ENCODE measurements around the gene PPP4R4.

PPP4R4 gene

DNA sequence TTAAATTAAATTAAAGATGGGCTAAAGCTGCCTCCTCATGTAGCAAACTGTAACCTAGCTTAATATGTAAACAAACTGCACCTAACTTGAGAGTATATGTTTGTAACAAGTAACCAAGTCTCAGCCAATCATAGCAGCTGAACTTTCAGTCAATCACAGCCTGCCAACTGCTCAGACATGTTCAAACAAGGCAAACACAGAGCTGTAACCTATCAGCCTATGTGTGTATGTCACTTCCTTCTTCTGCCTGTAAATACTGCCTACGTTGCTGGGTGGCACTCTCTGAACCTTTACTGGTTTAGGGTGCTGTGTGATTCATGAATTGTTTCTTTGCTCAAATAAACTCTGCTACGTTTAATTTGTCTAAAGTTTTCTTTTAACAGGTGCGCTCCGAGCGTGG is 146.1 kb downstream of the PPP4R4 start:
- no peak overlapping the region for H3K9ac ChIP-seq (ENCODE audit: low read length)
- no peak overlapping the region for H3K27ac ChIP-seq (ENCODE audit: low read depth, low read length, poor library complexity, severe bottlenecking)
- peaks cover 18% of the 10 kb centered on the region for H3K4me1 ChIP-seq (ENCODE audit: insufficient read depth, low read length, severe bottlenecking)
- H3F3A ChIP-seq (ENCODE audit: insufficient read depth, low read length), result no peaks in the 10 kb centered on the region
- H3K9me2 ChIP-seq (ENCODE audit: low read depth, low read length), result no peaks in the 10 kb centered on the region
- TF ChIP-seq EZH2 (IDR thresholded peaks at IDR 0.05; ENCODE audit: borderline replicate concordance, low read length) (no peak), CTCF (IDR thresholded peaks at IDR 0.05; ENCODE audit: low read length) (no peak)
- H3K4me2 ChIP-seq (ENCODE audit: low read length), result no peak overlapping the region; the same call in 1 of the 2 replicates
- H4K20me1 ChIP-seq (ENCODE audit: insufficient read depth, low read length), result no peaks in the 10 kb centered on the region
- H3K27me3 ChIP-seq (ENCODE audit: insufficient read depth, low read length), result no peaks in the 10 kb centered on the region
- no peak overlapping the region for H3K4me3 ChIP-seq (ENCODE audit: low read depth, low read length, poor library complexity, severe bottlenecking)
- no peaks in the 10 kb centered on the region for H3K36me3 ChIP-seq (ENCODE audit: insufficient read depth, low read length)
- no peaks in the 10 kb centered on the region for H3K9me3 ChIP-seq (ENCODE audit: low read length)
- no peaks in the 10 kb centered on the region for H3K79me2 ChIP-seq (ENCODE audit: insufficient read depth, low read length)
- no peak overlapping the region for H2AFZ ChIP-seq (ENCODE audit: low read length)

DNA sequence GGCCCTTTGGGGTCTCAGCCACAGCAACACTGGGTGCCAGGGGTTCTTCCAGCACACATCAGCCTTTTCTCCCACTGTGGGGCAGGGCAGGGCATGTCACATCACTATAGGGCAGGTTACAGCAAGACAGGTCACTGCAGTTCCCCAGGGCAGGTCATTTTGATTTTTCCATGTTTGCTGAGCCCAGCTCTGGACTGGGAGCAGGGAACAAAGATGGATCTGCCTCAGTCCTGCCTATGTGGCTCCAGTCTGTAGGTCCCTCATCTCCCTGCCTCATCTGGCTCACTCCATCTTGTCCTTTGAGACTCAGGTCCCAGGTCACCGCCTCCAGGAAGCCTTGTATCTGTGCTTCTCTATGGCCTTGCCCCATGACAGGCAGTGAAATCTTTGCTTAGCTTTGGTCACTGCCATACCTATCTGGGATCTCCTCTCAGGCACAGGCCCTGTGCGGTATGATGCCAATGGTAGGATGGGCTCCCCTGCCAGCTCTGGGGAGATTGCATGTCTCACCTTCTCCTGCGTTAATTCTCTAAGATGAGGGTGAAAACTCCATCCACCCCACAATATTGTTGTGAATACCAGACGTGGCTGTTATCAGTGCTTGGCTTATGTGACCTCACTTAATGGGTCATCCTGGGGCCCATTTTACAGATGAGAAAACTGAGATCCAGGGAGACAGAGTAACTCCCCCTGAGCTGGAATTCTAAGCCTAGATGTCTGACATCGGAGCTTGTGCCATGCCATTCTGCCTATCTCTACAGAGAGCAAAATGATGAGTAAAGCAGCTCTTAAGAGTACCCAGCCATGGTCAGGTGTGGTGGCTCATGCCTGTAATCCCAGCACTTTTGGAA is 147.5 kb downstream of the PPP4R4 start:
- no peak for TF ChIP-seq CTCF (IDR thresholded peaks at IDR 0.05; ENCODE audit: low read length)
- TF ChIP-seq EZH2 (IDR thresholded peaks at IDR 0.05; ENCODE audit: borderline replicate concordance, low read length), result no peak
- H3K9ac ChIP-seq (ENCODE audit: low read length), result no peak overlapping the region
- H3K4me1 ChIP-seq (ENCODE audit: insufficient read depth, low read length, severe bottlenecking), result peaks cover 18% of the 10 kb centered on the region
- H3K36me3 ChIP-seq (ENCODE audit: insufficient read depth, low read length), result no peaks in the 10 kb centered on the region; the same call in 1 of the 2 replicates
- no peaks in the 10 kb centered on the region for H3K27me3 ChIP-seq (ENCODE audit: insufficient read depth, low read length)
- no peak overlapping the region for H3K27ac ChIP-seq (ENCODE audit: low read depth, low read length, poor library complexity, severe bottlenecking)
- no peaks in the 10 kb centered on the region for H3K9me2 ChIP-seq (ENCODE audit: low read depth, low read length)
- H3K79me2 ChIP-seq (ENCODE audit: insufficient read depth, low read length), result no peaks in the 10 kb centered on the region
- H3K4me3 ChIP-seq (ENCODE audit: low read depth, low read length, poor library complexity, severe bottlenecking), result no peak overlapping the region
- no peaks in the 10 kb centered on the region for H3F3A ChIP-seq (ENCODE audit: insufficient read depth, low read length)
- H2AFZ ChIP-seq (ENCODE audit: low read length), result no peak overlapping the region
- no peak overlapping the region for H3K4me2 ChIP-seq (ENCODE audit: low read length)
- H4K20me1 ChIP-seq (ENCODE audit: insufficient read depth, low read length), result no peaks in the 10 kb centered on the region
- no peaks in the 10 kb centered on the region for H3K9me3 ChIP-seq (ENCODE audit: low read length)

GRCh38 chr14:94322648-94323570 is 148.8 kb downstream of the PPP4R4 start, which contains the start of gene SERPINA6:
Gene SERPINA6 (minus strand): TSS chr14:94323336. CDS start chr14:94314648, 8,688 bp downstream.
- Histone ChIP-seq H3K4me1 (ENCODE audit: insufficient read depth, low read length, severe bottlenecking) (peaks cover 18% of the 10 kb centered on the region), H3K27me3 (ENCODE audit: insufficient read depth, low read length) (no peaks in the 10 kb centered on the region), H3K36me3 (ENCODE audit: insufficient read depth, low read length) (no peaks in the 10 kb centered on the region; the same call in 1 of the 2 replicates), H3K9me3 (ENCODE audit: low read length) (no peaks in the 10 kb centered on the region), H3K79me2 (ENCODE audit: insufficient read depth, low read length) (no peaks in the 10 kb centered on the region), H3K9me2 (ENCODE audit: low read depth, low read length) (no peaks in the 10 kb centered on the region), H3F3A (ENCODE audit: insufficient read depth, low read length) (no peaks in the 10 kb centered on the region), H3K4me3 (ENCODE audit: low read depth, low read length, poor library complexity, severe bottlenecking) (no peak within 1 kb of the TSS), H3K9ac (ENCODE audit: low read length) (no peak within 1 kb of the TSS), H2AFZ (ENCODE audit: low read length) (no peak within 1 kb of the TSS), H4K20me1 (ENCODE audit: insufficient read depth, low read length) (no peaks in the 10 kb centered on the region), H3K4me2 (ENCODE audit: low read length) (no peak within 1 kb of the TSS), H3K27ac (ENCODE audit: low read depth, low read length, poor library complexity, severe bottlenecking) (no peak within 1 kb of the TSS)
- TF ChIP-seq EZH2 (IDR thresholded peaks at IDR 0.05; ENCODE audit: borderline replicate concordance, low read length) (no peak), CTCF (IDR thresholded peaks at IDR 0.05; ENCODE audit: low read length) (no peak)

Measured in OCI-LY1 (cell line).